GM12892 (cell line): Measurements from ENCODE around the gene DPH3.

Experiments
- POLR2A ChIP-seq: IDR thresholded peaks from 2 replicates; pipeline ENCODE4 v1.6.1; 2011; ENCODE audit warnings: low read depth, low read length, control low read depth
- POLR2AphosphoS5 ChIP-seq: IDR thresholded peaks from 2 replicates; pipeline ENCODE4 v1.6.1; 2011; ENCODE audit warnings: low read depth, low read length, control low read depth

DNA sequence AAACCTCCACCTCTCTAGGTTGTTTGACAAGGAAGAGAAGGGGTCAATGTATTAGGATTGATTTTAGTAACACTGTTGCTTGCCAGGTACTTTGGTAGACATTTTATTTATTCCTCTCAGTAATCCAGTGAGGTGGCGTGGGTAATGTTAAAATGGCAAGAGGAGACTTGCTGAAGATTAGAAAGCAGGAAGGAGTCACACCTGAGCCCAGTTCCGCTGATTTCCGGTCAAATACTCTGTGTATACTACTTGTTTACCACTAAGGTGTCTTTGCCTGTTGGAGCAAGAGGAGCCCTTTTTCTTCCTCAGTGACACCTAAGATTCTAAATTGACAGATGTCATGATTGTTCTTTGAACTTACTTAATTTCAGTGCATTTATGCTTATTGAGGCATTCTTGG, 2.0 kb upstream of the DPH3 start:
- no peak for TF ChIP-seq POLR2A
- no peak for TF ChIP-seq POLR2AphosphoS5
